Ovary (tissue), 3 donors: ENCODE measurements around the gene SLU7.

Source experiments
- CTCF ChIP-seq, 3 donors: fragments of 450-650 bp in 2 of 3; fragments of 200-600 bp in 1 of 3; IDR thresholded peaks; one replicate each; pipeline versions ENCODE4 v1.5.1 to v1.8.0; 2016 to 2022; ENCODE audit warnings: antibody characterized with exemption in 3 of 3, mild to moderate bottlenecking in 1 of 3
- EP300 ChIP-seq: sonication (generic); formaldehyde crosslinking; IDR thresholded peaks from one replicate; pipeline ENCODE4 v1.6.1; 2017; ENCODE audit warnings: antibody characterized with exemption
- POLR2A ChIP-seq: fragments of 450-650 bp; IDR thresholded peaks from one replicate; pipeline ENCODE4 v1.6.1; 2017; ENCODE audit warnings: antibody characterized with exemption, mild to moderate bottlenecking, moderate library complexity
- donor health status: DM: no; HTN: no; CAD: no.

GRCh38 chr5:160437271-160437670 lies 18.4 kb upstream of the SLU7 start:
- no peak for TF ChIP-seq CTCF (IDR thresholded peaks at IDR 0.05)
- no peak for TF ChIP-seq POLR2A
- TF ChIP-seq EP300, result no peak
